Right forelimb (tissue), 1 donor: Measurements from ENCODE around the gene FBXO24.

Experiments used
- DNase-seq: peaks from one replicate; pipeline ENCODE4 v3.0.0-alpha.2; 2018

The FBXO24 gene

DNA sequence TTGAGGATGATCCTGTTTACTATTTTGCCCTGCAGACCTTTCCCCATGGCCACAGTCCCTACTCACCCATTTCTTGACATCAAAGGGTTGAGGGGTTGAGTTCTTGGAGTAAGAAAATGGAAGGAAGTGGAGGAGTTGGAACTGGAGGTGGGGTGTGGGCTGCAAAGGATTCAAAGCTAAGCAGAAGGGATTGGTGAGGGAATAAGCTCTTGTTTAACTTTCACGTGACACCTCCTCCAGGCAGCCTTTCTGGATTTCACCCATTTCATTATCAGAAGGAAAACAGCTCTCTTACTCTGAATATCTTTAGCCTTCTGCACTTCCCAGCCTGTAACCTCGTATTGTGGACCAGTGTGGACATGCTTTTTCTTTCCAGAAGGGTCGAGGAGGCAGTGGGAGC is 39.9 kb downstream of the FBXO24 start:
- DNase-seq, result no peak

DNA sequence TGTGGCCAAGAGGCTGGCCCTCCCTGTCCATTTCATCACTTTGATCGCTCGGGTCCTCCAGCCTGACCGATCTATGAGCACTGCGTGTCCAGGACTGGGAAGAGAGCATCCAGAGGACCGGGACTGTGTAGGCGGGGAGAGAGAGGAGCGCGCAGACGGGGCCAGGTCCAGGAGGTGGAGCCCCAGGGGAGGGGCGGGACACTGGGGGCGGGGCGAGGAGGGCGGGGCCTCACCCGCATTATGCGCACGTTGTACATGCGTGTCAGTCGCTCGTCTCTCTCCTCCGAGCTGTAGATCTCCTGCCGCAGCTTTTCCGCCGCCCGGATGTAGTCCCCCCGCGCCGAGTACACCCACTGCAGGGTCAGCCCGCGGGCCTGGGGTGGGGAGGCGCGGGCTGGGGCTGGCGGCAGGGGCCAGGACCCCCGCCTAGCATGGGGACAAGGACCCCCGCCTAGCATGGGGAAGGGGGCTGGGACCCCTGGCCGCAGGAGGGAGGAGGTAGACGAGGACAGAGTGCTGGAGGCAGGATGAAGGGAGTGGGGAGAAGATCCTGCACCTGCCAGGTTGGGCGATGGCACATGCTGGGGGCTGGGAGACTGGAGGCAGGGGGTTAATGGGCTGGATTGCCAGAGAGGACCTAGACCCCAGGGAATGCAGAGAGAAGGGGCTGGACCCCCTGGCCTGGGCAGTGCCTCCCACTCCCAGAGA is 40.6 kb downstream of the FBXO24 start:
- DNase-seq, result peak; percentile 85

DNA sequence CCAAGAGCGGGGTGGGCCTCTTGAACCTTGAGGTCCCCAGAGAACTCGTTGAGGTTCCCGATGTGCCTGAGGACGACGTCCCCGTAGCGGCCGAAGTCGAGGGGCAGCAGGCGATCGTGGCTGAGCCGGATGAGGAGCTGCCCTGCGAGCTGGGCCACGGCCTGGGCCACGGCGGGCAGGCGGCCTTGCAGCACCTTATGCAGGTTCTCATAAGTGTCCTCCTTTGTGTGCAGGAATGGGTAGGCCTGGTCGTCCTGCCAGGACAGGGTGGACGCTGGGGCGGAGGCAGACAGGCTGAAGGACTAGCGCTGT is 41.1 kb downstream of the FBXO24 start:
- DNase-seq, result no peak

DNA sequence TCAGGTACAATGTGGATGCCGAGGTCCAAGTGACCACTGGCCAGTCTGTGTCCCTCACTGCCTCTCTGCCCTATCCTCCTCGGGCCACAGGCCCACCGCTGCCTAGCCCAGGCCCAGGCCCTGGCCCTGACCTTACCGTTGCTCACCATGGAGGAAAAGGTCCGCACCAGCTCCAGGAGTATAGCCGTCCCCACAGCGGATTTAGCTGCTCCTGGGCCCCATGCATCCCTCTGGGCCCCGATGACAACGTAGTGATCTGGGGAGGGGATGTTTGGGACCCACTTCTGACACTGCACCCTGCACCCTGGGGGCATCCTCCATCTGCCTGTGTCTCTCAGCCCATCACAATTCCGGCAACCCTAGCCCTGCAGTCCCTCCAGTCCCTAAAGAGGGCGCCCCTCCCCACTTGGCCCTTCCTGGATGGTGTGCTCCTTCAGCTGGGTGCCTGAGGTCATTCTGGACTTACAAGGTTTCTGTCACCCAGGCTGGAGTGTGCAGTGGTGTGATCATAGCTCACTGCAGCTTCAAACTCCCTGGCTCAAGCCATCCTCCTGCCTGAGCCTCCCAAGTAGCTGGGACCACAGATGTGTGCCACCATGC is 43.1 kb downstream of the FBXO24 start:
- DNase-seq, result no peak

DNA sequence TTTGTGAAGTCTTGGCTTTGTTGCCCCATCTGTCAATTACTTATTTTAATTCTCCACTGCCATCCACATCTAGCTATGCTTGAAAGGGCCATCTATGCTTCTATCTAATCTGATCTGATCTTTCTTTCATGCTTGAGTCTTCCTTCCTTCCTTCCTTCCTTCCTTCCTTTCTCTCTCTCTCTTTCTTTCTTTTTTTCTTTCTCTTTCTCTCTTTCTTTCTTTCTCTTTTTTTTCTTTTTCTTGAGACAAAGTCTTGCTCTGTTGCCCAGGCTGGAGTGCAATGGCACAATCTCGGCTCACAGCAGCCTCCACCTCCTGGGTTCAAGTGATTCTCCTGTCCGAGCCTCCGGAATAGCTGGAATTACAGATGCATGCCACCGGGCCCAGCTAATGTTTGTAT is 43.9 kb downstream of the FBXO24 start:
- no peak for DNase-seq

DNA sequence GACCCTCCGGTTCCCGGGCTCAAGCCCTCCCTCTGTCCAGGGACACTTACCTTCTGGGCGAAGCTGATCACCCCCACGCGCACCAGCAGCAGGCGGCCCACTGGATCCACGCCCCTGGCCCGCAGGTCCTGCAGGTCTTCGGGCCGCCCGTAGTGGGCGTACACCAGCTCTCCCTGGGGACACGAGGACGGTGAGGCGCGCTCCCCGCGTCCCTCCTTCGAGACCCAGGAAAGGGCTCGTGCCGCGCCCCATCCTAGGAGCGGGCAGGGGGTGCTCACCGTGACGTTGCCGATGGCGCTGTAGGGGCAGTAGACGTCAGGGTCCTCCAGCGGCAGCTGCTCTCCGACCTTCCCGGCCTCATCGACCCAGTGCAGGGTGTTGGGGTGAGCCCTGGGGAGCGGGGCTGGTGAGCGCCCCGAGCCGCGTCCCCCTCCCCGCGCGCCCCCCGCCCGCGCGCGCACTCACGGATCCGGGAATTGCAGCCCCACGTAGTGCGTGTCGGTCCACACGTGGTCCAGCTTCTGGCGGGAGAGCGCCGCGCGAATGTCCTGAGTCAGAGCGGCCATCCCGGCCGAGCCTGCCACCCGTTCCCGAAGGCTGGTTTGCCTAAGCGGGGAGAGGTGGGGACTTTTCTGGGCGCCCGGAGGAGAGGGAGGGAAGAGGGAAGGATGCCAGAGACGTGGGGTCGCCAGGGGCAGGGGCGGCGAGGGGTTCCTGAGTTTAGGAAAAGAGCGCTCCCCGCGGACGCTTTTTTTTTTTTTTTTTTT is 47.0 kb downstream of the FBXO24 start:
- DNase-seq, result no peak

DNA sequence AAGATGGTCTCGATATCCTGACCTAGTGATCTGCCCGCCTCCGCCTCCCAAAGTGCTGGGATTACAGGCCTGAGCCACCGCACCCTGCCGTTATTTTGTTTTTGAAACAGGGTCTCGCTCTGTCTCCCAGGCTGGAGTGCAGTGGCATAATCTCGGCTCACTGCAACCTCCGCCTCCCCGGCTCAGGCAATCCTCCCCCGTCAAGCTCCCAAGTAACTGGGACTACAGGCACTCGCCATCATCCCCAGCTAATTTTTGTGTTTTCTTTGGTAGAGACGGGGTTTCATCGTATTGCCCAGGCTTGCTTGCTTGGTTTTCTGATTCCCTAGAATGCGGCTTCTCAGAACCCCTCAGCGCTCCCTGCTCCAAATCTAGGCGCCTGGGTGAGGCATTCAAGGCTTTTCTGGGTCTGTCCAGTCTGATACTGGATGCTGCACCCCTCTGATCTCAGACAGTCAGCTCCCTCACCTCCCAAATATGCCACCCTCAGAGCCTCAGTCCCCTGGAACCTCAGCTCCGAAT is 53.9 kb downstream of the FBXO24 start:
- no peak for DNase-seq

DNA sequence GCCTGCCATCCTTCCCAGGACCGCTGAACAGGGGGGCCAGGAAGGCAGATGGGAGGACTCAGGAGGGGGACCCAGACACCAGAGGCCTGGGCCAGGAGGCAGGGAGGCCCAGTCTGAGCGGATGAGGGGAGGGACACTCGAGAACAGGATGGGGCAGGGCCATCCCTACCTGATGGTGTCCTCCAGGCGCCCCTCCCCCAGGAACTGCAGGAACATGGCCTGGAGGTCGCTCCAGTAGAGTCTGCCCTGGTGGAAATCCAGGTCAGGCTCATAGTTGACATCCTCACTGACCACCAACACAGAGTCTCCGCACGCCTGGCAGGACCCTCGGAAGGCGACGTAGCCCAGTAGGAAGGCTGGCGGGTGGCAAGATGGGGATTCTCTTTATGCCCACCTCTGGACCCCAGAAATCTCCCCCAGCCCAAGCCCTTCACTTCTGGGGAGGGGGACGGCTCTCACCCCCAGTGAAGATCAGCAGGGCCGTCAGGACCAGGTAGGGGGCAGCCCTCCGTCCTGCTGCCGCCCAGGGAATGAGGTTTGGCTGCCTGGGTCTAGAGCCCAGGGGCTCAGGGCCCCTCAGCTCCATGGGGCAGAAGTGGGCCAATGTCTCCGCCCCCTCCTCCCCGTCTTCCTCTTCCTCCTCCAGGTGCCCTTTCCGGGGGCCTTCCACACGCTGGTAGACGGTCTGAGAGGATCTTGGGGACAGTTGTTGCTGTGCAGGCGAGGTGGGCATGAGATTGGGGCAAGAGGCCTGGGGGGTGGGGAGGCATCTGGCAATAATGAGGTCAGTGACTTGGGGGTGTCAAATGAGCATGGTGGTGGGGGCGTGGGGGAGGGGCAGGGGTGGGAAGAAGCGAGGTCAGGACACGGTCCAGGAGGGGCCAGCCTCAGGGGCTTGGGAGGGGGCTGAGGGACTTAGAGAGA is 54.7 kb downstream of the FBXO24 start:
- no peak for DNase-seq

DNA sequence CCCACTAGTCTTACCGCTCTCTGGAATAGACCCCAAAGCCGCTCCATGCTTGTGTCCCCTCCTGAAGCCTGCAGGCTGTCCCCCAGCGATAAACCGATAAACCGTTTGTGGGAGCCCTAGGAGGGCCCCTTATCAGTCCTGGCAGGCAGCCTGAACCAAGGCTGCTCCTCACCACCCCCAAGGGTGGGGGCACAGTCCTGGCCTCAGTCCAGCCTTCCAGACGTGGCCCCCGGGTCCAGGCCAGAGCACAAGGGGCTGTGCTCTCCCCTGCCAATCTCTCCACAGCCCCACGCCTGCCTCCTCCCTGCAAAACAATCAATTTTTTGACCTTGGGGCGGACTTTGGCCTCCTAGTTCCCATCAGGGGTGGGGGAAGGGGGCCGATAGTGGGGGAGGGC is 55.3 kb downstream of the FBXO24 start, which contains the start of gene TFR2:
Gene TFR2 (minus strand): TSS at position 90 of the 397 bp plus-strand sequence. CDS start 43 bp downstream, at position 47.
- no peak for DNase-seq

DNA sequence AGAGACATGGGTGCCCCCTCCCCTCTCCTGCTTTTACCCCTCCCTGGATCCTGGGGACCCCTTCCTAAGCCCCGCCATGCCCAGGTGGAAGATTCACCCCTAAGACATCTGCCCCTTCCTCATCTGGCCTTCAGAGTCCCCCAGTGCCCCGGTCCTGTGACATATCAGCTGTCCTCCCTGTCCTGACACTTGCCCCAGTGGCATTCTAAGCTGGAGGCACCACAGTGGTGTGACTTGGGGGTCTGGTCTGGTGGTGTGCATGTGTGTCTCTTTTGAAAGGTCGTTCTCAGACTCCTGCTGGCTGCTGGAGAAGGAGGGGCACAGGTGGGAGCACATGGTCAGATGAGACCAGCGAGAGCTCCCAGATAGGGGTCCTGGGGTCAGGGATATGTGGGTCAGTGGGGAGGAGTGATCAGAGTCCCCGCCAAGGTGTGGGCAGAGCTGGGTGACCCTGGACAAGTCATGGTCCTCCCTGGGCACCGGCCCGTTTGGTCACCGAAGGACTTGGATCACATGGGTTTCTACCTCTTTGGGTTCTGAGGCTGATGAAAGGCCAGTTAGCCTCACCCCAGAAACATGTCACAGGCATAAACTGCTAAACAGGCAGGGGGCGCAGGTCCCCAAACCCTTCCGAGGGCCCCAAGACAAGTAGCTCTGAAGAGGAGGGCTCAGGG is 55.9 kb downstream of the FBXO24 start:
- DNase-seq, result no peak

DNA sequence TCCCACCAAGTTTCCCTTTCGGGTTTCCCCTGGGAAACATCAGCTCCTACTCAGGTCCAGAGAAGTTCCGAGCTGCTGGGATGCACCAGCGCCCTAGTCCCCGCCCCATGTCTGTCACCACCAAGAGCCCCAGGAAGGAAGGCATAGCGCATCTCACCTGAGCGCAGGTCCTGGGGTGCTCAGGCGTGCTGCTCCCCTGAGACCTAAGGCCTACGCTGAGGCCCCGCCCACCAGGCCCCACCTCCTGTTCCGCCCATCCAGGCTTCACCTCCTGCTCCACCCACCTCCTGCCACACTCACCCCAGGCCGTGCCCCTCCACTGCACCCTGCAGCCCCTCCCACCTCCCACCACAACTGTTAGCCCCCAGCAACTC is 56.4 kb downstream of the FBXO24 start:
- DNase-seq, result no peak

DNA sequence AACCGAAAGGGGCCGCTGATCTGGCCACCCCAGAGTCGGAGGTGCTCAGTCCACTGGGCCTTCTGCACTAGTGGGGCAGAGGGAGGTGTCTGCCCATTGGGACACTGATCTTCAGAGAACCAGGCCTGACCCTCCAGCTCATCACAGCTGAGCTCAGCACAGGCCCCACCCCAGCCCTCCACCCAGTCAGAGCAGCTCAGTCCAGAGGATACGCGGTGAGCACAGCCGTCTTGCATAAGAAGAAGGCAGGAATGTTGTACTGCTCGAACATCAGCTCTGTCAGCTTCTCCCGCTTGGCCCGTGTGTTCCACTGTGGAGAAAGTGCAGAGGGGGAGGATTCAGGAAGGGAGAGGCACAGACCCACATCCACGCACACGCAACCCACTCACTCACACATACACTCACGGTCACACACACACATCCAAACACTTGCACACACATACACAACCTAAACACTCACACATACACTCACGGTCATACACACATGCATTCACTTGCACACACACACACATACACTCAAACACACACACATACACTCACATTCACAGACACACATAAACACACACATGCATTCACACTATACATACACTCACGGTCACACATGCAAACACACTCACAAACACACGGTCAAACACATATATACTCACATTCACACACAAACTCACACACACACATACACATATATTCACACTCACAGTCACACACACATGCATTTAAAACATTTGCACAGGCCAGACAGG is 63.9 kb downstream of the FBXO24 start:
- DNase-seq, result no peak
